Fibroblast of skin of left biceps (primary cell): ENCODE measurements around the gene KLHDC1.

Experiments used
- DNase-seq, 2 experiments: peaks; one replicate each; pipeline ENCODE4 v3.0.0-alpha.2; 2013; ENCODE audit warnings: low read depth in 2 of 2

Gene KLHDC1

DNA sequence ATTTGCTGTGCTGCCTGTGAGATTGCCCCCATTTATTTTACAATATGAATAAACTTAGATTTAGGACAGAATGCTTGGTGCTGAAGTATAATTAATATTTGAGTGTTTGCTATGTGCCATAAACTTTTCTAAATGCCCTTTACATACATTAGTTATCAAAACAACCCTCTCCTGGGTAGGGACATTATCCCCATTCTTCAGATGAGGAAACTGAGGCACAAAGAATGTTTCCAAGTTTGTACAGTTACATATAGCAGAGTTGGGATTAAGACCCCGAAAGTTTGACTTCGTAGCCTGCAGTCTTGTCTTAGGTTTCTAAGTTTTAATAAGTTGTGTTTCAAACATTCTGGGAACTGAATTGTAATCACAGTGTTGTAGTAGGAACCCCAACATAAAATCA, 93.4 kb downstream of the KLHDC1 start:
- DNase-seq: no peak

DNA sequence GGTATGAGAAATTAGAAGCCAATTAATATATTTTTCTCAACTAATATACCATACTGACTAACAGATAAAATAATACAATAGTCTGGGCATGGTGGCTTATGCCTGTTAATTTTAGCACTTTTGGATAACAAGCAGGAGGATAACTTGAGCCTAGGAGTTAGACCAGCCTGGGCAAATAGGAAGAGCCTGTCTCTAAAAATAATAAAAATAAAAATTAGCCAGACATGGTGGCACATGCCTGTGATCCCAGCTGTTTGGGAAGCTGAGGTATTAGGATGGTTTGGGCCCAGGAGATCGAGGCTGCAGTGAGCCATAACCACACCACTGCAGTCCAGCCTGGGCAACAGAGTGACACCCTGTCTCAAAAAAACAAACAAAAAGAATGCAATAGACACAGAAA, 99.7 kb downstream of the KLHDC1 start:
- no peak for DNase-seq

DNA sequence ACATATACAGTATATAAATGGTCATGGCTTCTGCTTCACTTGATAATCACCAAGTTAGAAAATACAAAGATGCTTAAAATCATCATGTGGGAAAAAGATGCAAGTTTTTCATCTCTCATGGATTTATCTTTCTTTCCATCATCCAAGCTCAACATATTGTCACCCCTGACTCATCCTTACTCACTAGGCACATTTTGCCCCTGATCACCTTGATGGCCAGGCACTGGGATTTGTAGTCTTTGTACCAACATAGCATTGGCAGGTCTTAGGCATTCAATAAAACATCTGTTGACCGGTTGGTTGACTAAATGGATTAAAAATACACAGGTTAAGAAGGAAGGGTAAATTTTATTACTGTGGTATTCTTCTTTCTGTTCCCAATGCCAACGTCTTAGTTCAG, 103.1 kb downstream of the KLHDC1 start:
- DNase-seq: no peak
